BJ (cell line): ENCODE results near the gene ITPR3. TPM values are rescaled to one million over a fixed set of nuclear protein-coding genes. Genes with fewer than 3 reads are reported as not detected.

Experiments used
- CTCF ChIA-PET: fragments of 350-600 bp; formaldehyde crosslinking; extraction: SDS; loops from one replicate; lab custom pipeline; 2021; ENCODE audit warnings: antibody characterized with exemption, inconsistent platforms; lab: Yijun Ruan, JAX
- POLR2A ChIA-PET: fragments of 300-600 bp; sonication (Branson Sonifier 250); formaldehyde crosslinking; extraction: SDS; loops from one replicate; lab custom pipeline; 2021; ENCODE audit warnings: antibody characterized with exemption; lab: Charles Lee
- DNase-seq: peaks from one replicate; pipeline ENCODE4 v3.0.0-alpha.2; 2011; ENCODE audit warnings: low read depth
- H3K27me3 ChIP-seq: 2 replicates; pipeline ENCODE4 v1.6.0; 2011; ENCODE audit warnings: low read length; ENCODE audit not compliant: control insufficient read depth, insufficient read depth
- H3K36me3 ChIP-seq: 2 replicates; pipeline ENCODE4 v1.5.1; 2011; ENCODE audit warnings: low read length; ENCODE audit not compliant: control insufficient read depth, insufficient read depth
- H3K4me3 ChIP-seq: 2 replicates; pipeline ENCODE4 v1.5.1; 2011; ENCODE audit warnings: low read depth, mild to moderate bottlenecking, control low read depth, low read length
- polyA plus RNA-seq: library from polyadenylated mRNA; depleted of rRNA; stranded (reverse); fragments of >200 nt; gene quantifications from 2 replicates; pipeline ENCODE4 v1.2.3, GENCODE V29; 2011
- TF ChIP-seq, protein P1 (sequence below): IDR thresholded peaks from 2 replicates; pipeline ENCODE4 v1.5.1; 2011; ENCODE audit warnings: low read depth, mild to moderate bottlenecking, control low read depth, inconsistent platforms, low read length, moderate library complexity; ENCODE audit not compliant: insufficient read depth

Gene ITPR3
- polyA plus RNA-seq, 1 experiment: 16.6 TPM

DNA sequence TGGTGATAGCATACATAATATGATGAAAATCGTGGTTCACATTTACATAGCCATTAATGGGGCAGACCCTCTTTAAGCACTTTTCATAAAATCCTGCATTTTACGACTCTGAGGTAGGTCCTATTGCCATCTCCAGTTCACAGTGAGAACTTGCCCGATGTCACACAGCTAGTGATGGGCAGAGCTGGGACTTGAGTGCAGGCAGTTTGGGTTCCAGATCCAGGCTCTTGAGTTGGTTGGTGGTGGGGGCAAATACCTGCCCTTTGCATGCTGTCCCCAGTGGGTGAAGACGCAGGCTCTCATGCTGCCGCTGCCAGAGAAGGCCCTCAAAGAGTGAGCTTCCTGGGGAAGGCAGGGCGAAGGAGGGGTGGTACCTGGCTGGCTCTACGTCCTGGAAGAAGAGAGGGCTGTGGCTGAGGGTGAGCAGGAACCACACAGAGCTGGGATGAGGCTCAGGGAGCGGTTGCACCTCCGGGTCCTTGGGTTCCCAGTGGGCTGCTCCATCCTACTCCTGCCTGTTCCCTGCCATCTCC is 34.9 kb upstream of the ITPR3 start:
- no peak for DNase-seq
- ChIA-PET POLR2A (no interaction called here), CTCF (interaction anchor here (0.7 to 17.2 kb wide), 24 partner anchors 9 to 569 kb away, joined by 3 to 335 read pairs (median 4); partner anchors contain the start of genes ITPR3 and UQCC2)
- Histone ChIP-seq H3K4me3 (no peak overlapping the region), H3K36me3 (no peaks in the 10 kb centered on the region), H3K27me3 (no peaks in the 10 kb centered on the region)
- TF ChIP-seq, protein P1, sequence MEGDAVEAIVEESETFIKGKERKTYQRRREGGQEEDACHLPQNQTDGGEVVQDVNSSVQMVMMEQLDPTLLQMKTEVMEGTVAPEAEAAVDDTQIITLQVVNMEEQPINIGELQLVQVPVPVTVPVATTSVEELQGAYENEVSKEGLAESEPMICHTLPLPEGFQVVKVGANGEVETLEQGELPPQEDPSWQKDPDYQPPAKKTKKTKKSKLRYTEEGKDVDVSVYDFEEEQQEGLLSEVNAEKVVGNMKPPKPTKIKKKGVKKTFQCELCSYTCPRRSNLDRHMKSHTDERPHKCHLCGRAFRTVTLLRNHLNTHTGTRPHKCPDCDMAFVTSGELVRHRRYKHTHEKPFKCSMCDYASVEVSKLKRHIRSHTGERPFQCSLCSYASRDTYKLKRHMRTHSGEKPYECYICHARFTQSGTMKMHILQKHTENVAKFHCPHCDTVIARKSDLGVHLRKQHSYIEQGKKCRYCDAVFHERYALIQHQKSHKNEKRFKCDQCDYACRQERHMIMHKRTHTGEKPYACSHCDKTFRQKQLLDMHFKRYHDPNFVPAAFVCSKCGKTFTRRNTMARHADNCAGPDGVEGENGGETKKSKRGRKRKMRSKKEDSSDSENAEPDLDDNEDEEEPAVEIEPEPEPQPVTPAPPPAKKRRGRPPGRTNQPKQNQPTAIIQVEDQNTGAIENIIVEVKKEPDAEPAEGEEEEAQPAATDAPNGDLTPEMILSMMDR: no peak

DNA sequence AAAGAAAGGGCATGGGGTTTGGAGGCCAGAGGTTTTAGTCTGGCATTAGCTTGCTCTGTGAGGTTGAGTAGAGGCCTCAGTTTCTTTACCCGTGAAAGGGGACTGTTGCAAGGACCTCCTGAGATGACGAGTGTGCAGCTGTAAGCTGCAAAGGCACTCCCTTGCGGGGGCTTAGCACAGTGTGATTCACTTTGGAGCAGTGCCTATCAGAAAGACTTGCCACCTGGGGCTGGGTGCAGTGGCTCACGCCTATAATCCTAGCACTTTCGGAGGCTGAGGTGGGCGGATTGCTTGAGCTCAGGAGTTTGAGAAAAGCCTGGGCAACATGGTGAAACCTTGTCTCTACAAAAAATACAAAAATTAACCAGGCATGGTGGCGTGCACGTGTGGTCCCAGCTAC is 33.6 kb upstream of the ITPR3 start:
- ChIA-PET POLR2A (no interaction called here), CTCF (interaction anchor here (0.7 to 17.2 kb wide), 10 partner anchors 11 to 568 kb away, joined by 3 to 335 read pairs (median 7); partner anchors contain the start of gene UQCC2)
- no peak overlapping the region for H3K4me3 ChIP-seq
- no peak for DNase-seq
- no peaks in the 10 kb centered on the region for H3K27me3 ChIP-seq
- no peaks in the 10 kb centered on the region for H3K36me3 ChIP-seq
- TF ChIP-seq, protein P1: no peak

DNA sequence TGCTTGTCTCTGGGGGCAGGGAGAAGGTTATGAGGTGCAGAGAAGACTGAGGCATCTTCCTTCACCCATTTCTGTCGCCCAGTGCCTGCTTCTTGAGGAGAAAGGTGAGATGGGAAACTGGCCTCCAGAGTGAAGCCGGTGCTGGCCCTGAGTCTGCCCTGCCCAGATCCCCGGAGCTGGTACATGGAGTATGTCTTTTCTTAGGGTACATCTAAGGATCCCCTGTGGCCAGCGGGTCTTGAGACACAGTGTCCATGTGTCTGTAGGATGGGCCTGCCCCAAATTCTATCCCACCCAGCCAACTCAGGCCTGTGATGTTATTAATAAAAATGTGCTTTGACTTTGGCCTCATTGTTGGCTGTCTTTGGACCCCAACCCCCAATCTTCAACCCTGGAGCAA is 32.2 kb upstream of the ITPR3 start:
- H3K36me3 ChIP-seq: no peaks in the 10 kb centered on the region
- H3K27me3 ChIP-seq: no peaks in the 10 kb centered on the region
- TF ChIP-seq, protein P1: no peak
- DNase-seq: no peak
- ChIA-PET POLR2A (no interaction called here), CTCF (interaction anchor here (0.9 to 17.2 kb wide), 5 partner anchors 9 to 172 kb away, joined by 3 to 335 read pairs (median 4); partner anchors contain the start of genes BAK1 and UQCC2)
- H3K4me3 ChIP-seq: no peak overlapping the region

DNA sequence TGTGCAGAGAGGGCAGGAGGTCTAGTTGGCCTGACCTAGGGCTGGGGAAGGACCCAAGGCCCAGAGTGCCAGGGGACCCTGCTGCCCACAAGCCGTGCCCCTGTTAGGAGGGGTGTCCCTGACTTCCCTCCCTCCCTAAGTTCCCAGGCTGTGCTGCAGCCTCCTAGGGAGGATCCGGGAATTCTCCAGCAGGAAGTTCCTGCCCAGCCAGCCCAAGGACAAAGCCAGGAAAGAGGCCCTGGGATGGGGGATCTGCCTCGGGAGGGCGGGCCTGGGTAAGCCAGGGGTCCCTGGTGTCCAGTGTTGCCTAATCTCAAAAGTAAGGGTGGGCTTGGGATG is 31.8 kb upstream of the ITPR3 start:
- H3K4me3 ChIP-seq: no peak overlapping the region
- H3K27me3 ChIP-seq: no peaks in the 10 kb centered on the region
- no peaks in the 10 kb centered on the region for H3K36me3 ChIP-seq
- TF ChIP-seq, protein P1: no peak
- POLR2A ChIA-PET: no interaction called here
- CTCF ChIA-PET: interaction anchor here (0.9 to 17.2 kb wide), 28 partner anchors 10 to 565 kb away, joined by 3 to 335 read pairs (median 6); partner anchors contain the start of genes BAK1 and UQCC2
- DNase-seq: no peak

DNA sequence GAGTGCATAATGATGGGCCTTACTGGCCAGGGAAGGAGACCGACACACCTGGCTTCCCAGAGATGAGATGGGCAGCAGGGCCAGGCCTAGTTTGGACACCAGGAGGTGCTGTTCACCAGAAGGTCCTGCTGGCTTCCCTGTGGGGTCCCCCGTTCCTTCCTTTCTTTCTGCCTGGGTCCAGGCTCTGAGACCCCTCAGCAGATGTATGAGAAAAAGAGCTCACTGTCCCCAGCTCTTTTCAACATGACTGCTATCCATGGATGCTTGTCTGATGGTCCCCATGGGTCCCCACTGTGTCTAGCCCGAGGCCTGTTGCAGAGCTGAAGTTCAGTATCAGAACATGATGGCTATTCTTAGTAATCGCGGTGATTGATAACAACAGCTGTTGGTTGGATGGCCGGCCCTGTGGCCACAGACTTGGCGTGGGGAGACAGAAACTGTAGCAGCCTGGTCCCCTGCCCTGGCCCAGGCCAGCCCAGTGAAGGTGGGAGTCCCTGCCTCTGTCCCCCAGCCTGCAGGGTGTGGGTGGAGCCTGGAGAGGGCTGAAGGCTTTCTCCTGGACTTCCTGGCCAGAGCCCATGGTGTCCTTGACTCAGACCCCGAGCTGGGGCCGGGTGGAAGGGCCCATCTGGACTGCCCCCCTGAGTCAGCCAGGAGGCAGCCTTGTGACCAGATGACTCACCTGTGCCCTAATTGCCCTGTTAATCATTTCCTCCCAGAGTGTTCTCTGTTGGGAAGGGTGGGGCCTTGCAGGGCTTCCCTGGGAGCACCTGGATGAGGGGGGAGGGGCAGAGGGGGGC is 31.2 kb upstream of the ITPR3 start:
- H3K4me3 ChIP-seq: no peak overlapping the region
- TF ChIP-seq, protein P1: peak; percentile 96
- POLR2A ChIA-PET: no interaction called here
- peak; percentile 62 for DNase-seq
- CTCF ChIA-PET: interaction anchor here (0.7 to 17.2 kb wide), 39 partner anchors 9 to 565 kb away, joined by 3 to 335 read pairs (median 5); partner anchors contain the start of genes BAK1 and UQCC2
- H3K36me3 ChIP-seq: no peaks in the 10 kb centered on the region
- H3K27me3 ChIP-seq: no peaks in the 10 kb centered on the region
